Loucy (cell line): ENCODE results near the gene PIM3.

Experiments used
- H2AFZ ChIP-seq: fragments of 200-600 bp; sonication (generic); 2 replicates; pipeline ENCODE4 v1.6.0; 2016; ENCODE audit warnings: antibody characterized with exemption, mild to moderate bottlenecking, low read length, moderate library complexity
- H3F3A ChIP-seq: fragments of 200-600 bp; 2 replicates; pipeline ENCODE4 v1.6.0; 2016; ENCODE audit warnings: antibody characterized with exemption, low read depth, mild to moderate bottlenecking
- H3K27me3 ChIP-seq: fragments of 200-600 bp; sonication (generic); 2 replicates; pipeline ENCODE4 v1.6.1; 2014; ENCODE audit warnings: low read length, mild to moderate bottlenecking; ENCODE audit not compliant: insufficient read depth, poor library complexity, severe bottlenecking
- H3K36me3 ChIP-seq: fragments of 200-600 bp; sonication (generic); 2 replicates; pipeline ENCODE4 v1.6.1; 2016; ENCODE audit warnings: low read length; ENCODE audit not compliant: insufficient read depth
- H3K4me1 ChIP-seq: fragments of 200-600 bp; sonication (generic); 2 replicates; pipeline ENCODE4 v1.5.1; 2014; ENCODE audit warnings: low read length, mild to moderate bottlenecking; ENCODE audit not compliant: insufficient read depth, poor library complexity, severe bottlenecking
- H3K4me2 ChIP-seq: fragments of 200-600 bp; sonication (generic); 2 replicates; pipeline ENCODE4 v1.6.0; 2014; ENCODE audit warnings: antibody characterized with exemption, low read length, low read depth, mild to moderate bottlenecking; ENCODE audit not compliant: poor library complexity, severe bottlenecking
- H3K4me3 ChIP-seq: fragments of 200-600 bp; sonication (generic); 2 replicates; pipeline ENCODE4 v1.5.1; 2014; ENCODE audit warnings: low read length, mild to moderate bottlenecking, mixed read lengths; ENCODE audit not compliant: poor library complexity, severe bottlenecking
- H3K79me2 ChIP-seq: fragments of 200-600 bp; sonication (generic); 2 replicates; pipeline ENCODE4 v1.6.1; 2014; ENCODE audit warnings: low read length; ENCODE audit not compliant: insufficient read depth
- H3K9ac ChIP-seq: fragments of 200-600 bp; sonication (generic); 2 replicates; pipeline ENCODE4 v1.6.0; 2014; ENCODE audit warnings: mild to moderate bottlenecking, low read depth, low read length, moderate library complexity; ENCODE audit not compliant: poor library complexity, severe bottlenecking
- H3K9me2 ChIP-seq: fragments of 200-600 bp; sonication (generic); replicated peaks from 2 replicates; pipeline ENCODE4 v1.6.1; 2016; ENCODE audit warnings: low read depth, low read length, mixed read lengths
- H3K9me3 ChIP-seq: fragments of 200-600 bp; sonication (generic); 2 replicates; pipeline ENCODE4 v1.6.1; 2014; ENCODE audit warnings: mild to moderate bottlenecking, antibody characterized with exemption, low read length, low read depth; ENCODE audit not compliant: insufficient read depth
- H4K20me1 ChIP-seq: fragments of 200-600 bp; sonication (generic); 2 replicates; pipeline ENCODE4 v1.6.0; 2014; ENCODE audit warnings: antibody characterized with exemption, low read length, mild to moderate bottlenecking; ENCODE audit not compliant: insufficient read depth, poor library complexity, severe bottlenecking
- EZH2phosphoT487 ChIP-seq: fragments of 200-600 bp; IDR thresholded peaks from 2 replicates; pipeline ENCODE4 v1.6.1; 2018; ENCODE audit warnings: antibody characterized with exemption, mild to moderate bottlenecking, moderate library complexity, borderline replicate concordance
- TF ChIP-seq, protein P1 (sequence below): fragments of 200-600 bp; sonication (generic); conservative IDR thresholded peaks from 2 replicates; pipeline ENCODE4 v1.5.1; 2014; ENCODE audit warnings: mild to moderate bottlenecking, antibody characterized with exemption, low read length

Gene PIM3

DNA sequence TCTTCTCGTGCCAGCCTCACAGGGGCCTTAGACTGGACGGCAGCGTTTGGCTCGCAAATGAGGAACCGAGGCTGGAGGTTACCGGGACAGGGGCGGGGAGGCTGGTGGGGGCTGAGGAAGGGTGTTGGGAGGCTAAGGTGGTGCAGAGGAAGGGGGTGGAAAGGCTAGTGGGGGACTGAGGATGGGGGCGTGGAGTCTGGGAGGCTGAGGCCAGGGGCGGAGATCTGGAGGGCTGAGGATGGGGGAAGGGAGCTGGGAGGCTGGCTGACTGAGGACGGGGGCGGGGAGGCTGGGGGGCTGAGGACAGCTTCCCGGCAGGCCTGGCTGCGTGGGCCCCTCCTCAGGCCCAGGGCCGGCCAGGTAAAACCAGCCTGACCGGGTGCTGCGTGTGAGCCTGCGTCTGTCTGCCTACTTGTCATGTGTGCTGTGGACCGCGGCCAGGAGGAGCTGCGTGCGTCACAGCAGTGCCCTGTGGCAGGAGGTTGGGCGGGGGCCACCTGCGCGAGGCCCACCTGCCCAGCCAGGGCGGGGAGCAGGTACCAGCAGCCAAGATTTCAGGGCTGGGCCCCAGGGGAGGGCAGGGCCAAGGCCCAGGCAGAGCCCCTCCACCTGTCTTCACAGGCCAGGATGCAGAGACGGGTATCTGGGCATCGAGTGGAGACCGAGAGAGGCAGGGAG, 9.4 kb upstream of the PIM3 start:
- TF ChIP-seq, protein P1, sequence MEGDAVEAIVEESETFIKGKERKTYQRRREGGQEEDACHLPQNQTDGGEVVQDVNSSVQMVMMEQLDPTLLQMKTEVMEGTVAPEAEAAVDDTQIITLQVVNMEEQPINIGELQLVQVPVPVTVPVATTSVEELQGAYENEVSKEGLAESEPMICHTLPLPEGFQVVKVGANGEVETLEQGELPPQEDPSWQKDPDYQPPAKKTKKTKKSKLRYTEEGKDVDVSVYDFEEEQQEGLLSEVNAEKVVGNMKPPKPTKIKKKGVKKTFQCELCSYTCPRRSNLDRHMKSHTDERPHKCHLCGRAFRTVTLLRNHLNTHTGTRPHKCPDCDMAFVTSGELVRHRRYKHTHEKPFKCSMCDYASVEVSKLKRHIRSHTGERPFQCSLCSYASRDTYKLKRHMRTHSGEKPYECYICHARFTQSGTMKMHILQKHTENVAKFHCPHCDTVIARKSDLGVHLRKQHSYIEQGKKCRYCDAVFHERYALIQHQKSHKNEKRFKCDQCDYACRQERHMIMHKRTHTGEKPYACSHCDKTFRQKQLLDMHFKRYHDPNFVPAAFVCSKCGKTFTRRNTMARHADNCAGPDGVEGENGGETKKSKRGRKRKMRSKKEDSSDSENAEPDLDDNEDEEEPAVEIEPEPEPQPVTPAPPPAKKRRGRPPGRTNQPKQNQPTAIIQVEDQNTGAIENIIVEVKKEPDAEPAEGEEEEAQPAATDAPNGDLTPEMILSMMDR = no peak
- TF ChIP-seq EZH2phosphoT487 = no peak
- no peak overlapping the region for H3K9ac ChIP-seq
- no peaks in the 10 kb centered on the region for H3K9me2 ChIP-seq
- no peaks in the 10 kb centered on the region for H3K9me3 ChIP-seq
- H3K4me3 ChIP-seq = no peak overlapping the region
- H3K36me3 ChIP-seq = no peaks in the 10 kb centered on the region
- H3K27me3 ChIP-seq = no peaks in the 10 kb centered on the region
- H3K4me1 ChIP-seq = peaks cover 5% of the 10 kb centered on the region
- H3K79me2 ChIP-seq = no peaks in the 10 kb centered on the region
- no peaks in the 10 kb centered on the region for H4K20me1 ChIP-seq
- H2AFZ ChIP-seq = no peak overlapping the region
- H3F3A ChIP-seq = no peaks in the 10 kb centered on the region
- no peak overlapping the region for H3K4me2 ChIP-seq

DNA sequence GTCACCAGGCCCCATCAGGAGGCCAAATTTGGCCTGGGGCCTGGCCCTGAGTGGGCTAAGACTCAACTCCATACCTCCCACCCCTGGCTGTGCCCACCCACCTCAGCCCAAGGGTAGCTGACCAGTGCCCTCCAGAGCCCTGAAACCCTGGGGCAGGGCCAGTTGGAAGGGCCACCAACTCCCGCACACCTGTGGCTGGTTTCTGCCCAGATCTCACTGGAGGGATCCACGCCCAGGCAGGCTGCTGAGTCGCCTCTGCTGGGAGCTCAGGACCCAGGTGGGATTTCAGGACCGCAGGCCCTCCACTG, 8.9 kb upstream of the PIM3 start:
- Histone ChIP-seq H3K4me1 (peaks cover 5% of the 10 kb centered on the region), H3K27me3 (no peaks in the 10 kb centered on the region), H3K36me3 (no peaks in the 10 kb centered on the region), H4K20me1 (no peaks in the 10 kb centered on the region), H2AFZ (no peak overlapping the region), H3K4me3 (no peak overlapping the region), H3K9ac (no peak overlapping the region), H3K4me2 (no peak overlapping the region), H3K9me2 (no peaks in the 10 kb centered on the region), H3F3A (no peaks in the 10 kb centered on the region), H3K9me3 (no peaks in the 10 kb centered on the region), H3K79me2 (no peaks in the 10 kb centered on the region)
- TF ChIP-seq EZH2phosphoT487 = no peak
- TF ChIP-seq, protein P1 = no peak

DNA sequence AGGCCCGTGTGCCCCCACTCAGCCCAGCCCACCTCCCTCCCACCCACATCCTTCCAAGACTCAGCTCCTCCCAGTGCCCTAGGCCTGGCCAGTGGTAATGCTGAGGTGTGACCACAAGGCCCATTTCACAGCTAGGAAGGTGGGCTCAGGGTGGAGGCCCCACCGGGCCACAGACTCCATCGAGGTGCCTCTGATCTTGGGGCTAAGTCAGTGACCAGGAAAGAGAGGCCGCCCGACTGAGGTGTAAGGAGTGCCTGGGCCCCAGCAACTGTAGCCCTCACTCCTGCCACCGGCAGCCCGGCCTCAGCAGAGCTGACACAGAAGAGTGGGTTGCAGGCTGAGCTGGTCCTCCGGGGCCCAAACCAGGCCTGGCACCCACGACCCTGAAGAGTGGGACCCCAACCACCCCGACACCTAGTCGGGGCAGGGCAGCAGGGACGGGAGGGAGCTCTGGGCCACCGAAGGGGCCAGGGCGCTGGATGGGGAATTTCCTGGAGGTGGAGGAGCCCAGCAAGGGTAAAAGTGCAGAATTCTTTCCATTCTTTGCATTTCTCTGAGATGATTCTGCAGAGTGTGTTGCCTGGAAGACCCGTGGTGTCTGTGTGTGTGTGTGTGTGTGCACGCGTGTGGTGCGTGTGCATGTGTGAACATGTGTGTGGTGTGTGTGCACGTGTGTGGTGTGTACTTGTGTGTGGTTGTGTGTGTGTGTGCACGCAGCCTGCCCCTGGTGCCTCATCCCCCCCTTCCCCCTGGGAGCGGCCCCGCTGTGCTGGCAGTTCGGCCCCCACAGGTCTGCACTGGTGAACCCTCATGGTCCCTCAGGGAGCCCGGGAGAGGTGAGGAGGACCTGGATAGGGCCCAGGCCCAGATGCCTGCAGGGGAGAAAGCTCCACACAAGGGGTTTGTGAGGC, 8.3 kb upstream of the PIM3 start:
- Histone ChIP-seq H2AFZ (no peak overlapping the region), H3K27me3 (no peaks in the 10 kb centered on the region), H3K9me2 (no peaks in the 10 kb centered on the region), H3K9ac (no peak overlapping the region), H3K36me3 (no peaks in the 10 kb centered on the region), H3K79me2 (no peaks in the 10 kb centered on the region), H3K4me2 (no peak overlapping the region), H3K4me3 (no peak overlapping the region), H3K4me1 (peaks cover 5% of the 10 kb centered on the region), H3K9me3 (no peaks in the 10 kb centered on the region), H4K20me1 (no peaks in the 10 kb centered on the region), H3F3A (no peaks in the 10 kb centered on the region)
- TF ChIP-seq, protein P1 = no peak
- TF ChIP-seq EZH2phosphoT487 = no peak
